ENCODE data around the gene CA14. TPM values are rescaled to one million over a fixed set of nuclear protein-coding genes. Genes with fewer than 3 reads are reported as not detected.

The CA14 gene
- total RNA-seq, 1 donor from 2014 or later: 31.9 TPM

DNA sequence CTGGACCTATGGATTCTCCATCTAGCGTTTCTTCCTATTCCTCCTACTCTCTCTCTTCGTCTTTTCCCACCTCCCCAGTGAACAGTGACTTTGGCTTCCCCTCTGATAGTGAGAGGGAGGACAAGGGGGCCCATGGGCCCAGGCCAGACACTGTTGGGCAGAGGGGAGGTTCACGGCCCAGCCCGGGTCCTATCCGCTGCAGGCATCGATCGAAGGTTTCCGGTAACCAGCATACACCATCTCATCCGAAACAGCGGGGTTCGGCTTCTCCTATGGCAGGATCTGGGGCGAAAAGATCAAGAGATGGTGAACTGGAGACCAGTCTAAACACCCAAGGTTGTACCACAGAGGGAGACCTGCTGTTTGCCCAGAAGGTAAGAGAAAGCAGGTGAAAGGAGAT, 25.7 kb downstream of the CA14 start:
- H3K4me3 Mint-ChIP-seq: no peak overlapping the region
- peaks cover 19% of the 10 kb centered on the region for H3K27me3 Mint-ChIP-seq (ENCODE audit: low read depth)
- H3K4me1 Mint-ChIP-seq: peaks cover 27% of the 10 kb centered on the region
- no peak for DNase-seq (ENCODE audit: low read depth, low spot score)
- H3K9me3 Mint-ChIP-seq: peaks cover 3% of the 10 kb centered on the region
- no peaks in the 10 kb centered on the region for H3K36me3 Mint-ChIP-seq (ENCODE audit: low read depth)
- H3K27ac Mint-ChIP-seq (ENCODE audit: unreplicated experiment): no peak overlapping the region
- TF ChIP-seq, protein P1, sequence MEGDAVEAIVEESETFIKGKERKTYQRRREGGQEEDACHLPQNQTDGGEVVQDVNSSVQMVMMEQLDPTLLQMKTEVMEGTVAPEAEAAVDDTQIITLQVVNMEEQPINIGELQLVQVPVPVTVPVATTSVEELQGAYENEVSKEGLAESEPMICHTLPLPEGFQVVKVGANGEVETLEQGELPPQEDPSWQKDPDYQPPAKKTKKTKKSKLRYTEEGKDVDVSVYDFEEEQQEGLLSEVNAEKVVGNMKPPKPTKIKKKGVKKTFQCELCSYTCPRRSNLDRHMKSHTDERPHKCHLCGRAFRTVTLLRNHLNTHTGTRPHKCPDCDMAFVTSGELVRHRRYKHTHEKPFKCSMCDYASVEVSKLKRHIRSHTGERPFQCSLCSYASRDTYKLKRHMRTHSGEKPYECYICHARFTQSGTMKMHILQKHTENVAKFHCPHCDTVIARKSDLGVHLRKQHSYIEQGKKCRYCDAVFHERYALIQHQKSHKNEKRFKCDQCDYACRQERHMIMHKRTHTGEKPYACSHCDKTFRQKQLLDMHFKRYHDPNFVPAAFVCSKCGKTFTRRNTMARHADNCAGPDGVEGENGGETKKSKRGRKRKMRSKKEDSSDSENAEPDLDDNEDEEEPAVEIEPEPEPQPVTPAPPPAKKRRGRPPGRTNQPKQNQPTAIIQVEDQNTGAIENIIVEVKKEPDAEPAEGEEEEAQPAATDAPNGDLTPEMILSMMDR (conservative IDR thresholded peaks at IDR 0.05): no peak

DNA sequence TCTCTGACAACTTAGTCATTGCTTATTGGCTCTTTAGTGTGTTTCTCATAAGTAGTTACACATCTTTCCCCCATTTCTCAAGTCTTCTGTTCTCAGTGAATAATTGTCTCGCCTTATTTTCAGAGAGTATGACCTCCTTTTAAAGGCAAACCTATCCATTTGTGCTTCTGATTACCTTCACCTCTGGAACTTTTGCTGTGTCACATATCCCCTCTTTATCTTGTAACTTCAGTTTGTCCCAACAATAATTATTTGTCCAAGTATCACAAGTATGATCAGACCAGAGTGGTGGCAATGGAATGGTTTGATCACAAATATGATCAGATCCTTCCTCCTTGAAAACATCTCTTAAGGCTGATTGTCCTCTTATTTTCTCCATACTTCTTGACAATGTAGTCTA, 30.8 kb downstream of the CA14 start:
- H3K4me3 Mint-ChIP-seq: no peak overlapping the region
- no peaks in the 10 kb centered on the region for H3K9me3 Mint-ChIP-seq
- H3K36me3 Mint-ChIP-seq (ENCODE audit: low read depth): no peaks in the 10 kb centered on the region

DNA sequence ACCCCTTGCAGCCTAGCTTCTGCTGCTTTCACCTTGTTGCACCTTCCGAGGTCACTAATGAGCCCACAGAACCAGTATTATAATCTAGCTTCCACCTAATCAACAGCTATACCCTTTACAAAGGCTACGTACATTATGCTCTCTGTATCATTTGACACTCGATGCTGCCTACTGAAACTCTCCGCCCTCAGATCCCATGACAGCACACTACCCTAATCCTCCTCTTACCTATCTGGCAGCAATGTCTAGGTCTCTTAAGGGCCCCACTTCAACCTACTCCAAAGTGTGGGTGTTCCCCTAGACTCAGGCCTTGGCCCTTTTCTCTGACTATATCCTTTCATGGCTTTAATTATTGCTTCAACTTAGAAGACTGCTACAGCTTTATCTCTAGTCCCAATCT, 31.2 kb downstream of the CA14 start:
- Mint-ChIP-seq H3K4me1 (peaks cover 10% of the 10 kb centered on the region), H3K27ac (ENCODE audit: unreplicated experiment) (no peak overlapping the region), H3K27me3 (ENCODE audit: low read depth) (peaks cover 2% of the 10 kb centered on the region), H3K36me3 (ENCODE audit: low read depth) (no peaks in the 10 kb centered on the region), H3K9me3 (no peaks in the 10 kb centered on the region), H3K4me3 (no peak overlapping the region)
- TF ChIP-seq, protein P1 (conservative IDR thresholded peaks at IDR 0.05): no peak
- DNase-seq (ENCODE audit: low read depth, low spot score): no peak

More for the DNA sequence above, 30.8 kb downstream of the CA14 start:
- no peak for DNase-seq (ENCODE audit: low read depth, low spot score)
- H3K27ac Mint-ChIP-seq (ENCODE audit: unreplicated experiment): no peak overlapping the region
- peaks cover 6% of the 10 kb centered on the region for H3K4me1 Mint-ChIP-seq
- TF ChIP-seq, protein P1 (conservative IDR thresholded peaks at IDR 0.05): no peak
- H3K27me3 Mint-ChIP-seq (ENCODE audit: low read depth): peaks cover 6% of the 10 kb centered on the region

DNA sequence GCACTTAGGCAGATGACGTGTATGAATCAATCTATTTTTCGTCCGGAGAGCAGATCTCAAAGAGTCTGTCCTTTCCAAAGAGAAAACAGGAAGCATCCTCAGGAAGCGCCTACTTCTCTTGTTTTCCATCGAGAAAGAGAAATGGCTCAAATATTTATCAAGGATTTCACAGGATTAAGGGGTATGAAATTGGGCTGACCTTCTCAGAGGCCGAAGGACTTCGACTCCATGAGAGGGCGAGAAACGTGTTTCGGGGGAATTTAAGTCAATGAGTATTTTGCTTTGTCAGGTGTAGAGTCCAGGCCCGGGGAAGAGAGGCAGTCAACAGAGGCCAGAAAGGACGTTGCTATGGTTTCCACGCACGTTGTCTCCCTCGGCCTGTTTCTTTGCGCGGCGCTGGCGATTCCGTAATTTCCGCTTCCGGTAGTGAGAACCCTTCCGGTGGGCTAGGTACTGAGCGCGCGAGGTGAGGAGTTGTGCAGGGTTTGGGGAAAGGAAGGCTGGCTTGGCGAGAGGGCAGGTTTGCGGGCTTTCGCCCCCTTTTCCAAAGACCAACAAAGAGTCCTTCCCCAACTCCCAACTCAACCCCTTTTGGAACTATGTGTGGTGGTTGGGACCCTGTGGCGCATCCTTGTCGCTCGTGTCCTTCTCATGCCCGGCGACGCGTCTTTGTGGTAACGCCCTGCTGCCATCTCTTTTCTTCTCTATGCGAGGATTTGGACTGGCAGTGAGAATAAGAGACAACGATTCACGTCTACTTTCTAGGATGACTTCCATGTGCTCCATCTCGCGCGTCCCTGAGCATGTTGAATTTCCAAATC, 36.1 kb downstream of the CA14 start, which contains the start of gene MRPS21:
Gene MRPS21 (plus strand): TSS at position 429 of the 821 bp plus-strand sequence. CDS start 506 bp downstream, outside the sequence.
- DNase-seq (ENCODE audit: low read depth, low spot score): peak; percentile 73
- H3K36me3 Mint-ChIP-seq (ENCODE audit: low read depth): peaks cover 4% of the 10 kb centered on the region
- no peaks in the 10 kb centered on the region for H3K9me3 Mint-ChIP-seq
- H3K4me3 Mint-ChIP-seq: peak within 1 kb of the TSS; percentile 98
- TF ChIP-seq, protein P1 (conservative IDR thresholded peaks at IDR 0.05): no peak
- peaks cover 32% of the 10 kb centered on the region for H3K4me1 Mint-ChIP-seq
- peak within 1 kb of the TSS; percentile 99 for H3K27ac Mint-ChIP-seq (ENCODE audit: unreplicated experiment)
- no peaks in the 10 kb centered on the region for H3K27me3 Mint-ChIP-seq (ENCODE audit: low read depth)

DNA sequence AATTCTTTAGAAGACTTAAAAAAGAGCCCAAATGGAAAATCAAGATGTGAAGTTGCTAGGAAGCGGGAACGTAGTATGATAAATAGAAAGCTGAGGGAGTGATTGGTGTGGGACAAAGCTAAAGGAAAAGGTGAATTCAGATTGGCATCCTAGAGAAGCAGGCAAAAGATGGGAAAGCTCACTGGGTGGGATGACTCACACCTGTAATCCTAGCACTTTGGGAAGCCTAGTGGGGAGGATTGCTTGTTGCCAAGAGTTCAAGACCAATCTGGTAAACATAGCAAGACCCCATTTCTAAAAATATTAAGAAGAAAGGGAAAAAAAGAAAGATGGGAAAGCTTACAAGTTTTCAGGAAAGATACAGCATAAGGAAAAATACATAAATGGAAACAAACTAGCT, 37.9 kb downstream of the CA14 start:
- Mint-ChIP-seq H3K27me3 (ENCODE audit: low read depth) (no peaks in the 10 kb centered on the region), H3K36me3 (ENCODE audit: low read depth) (peaks cover 4% of the 10 kb centered on the region), H3K4me1 (peaks cover 32% of the 10 kb centered on the region), H3K27ac (ENCODE audit: unreplicated experiment) (no peak overlapping the region), H3K9me3 (no peaks in the 10 kb centered on the region), H3K4me3 (peak overlapping the region; percentile 73)
- no peak for DNase-seq (ENCODE audit: low read depth, low spot score)
- TF ChIP-seq, protein P1 (conservative IDR thresholded peaks at IDR 0.05): no peak

All from neural crest cell (in vitro differentiated cells).